Smooth muscle cell (in vitro differentiated cells): ENCODE measurements around the gene APBB1IP. TPM values are rescaled to one million over a fixed set of nuclear protein-coding genes. Genes with fewer than 3 reads are reported as not detected.

Experiments
- DNase-seq: peaks from one replicate; lab custom pipeline; 2025; ENCODE audit not compliant: unreplicated experiment; lab: John Stamatoyannopoulos, UW
- H2AFZ ChIP-seq: fragments of 200-600 bp; sonication (generic); 2 replicates; pipeline ENCODE4 v1.6.0; 2016; ENCODE audit warnings: antibody characterized with exemption, low read depth, mild to moderate bottlenecking
- H3F3A ChIP-seq: fragments of 200-600 bp; sonication (generic); 2 replicates; pipeline ENCODE4 v1.6.0; 2017; ENCODE audit warnings: antibody characterized with exemption, low read depth
- H3K27ac ChIP-seq: fragments of 200-600 bp; sonication (generic); 2 replicates; pipeline ENCODE4 v1.5.1; 2016; ENCODE audit warnings: low read depth, mild to moderate bottlenecking
- H3K27me3 ChIP-seq: fragments of 200-600 bp; sonication (generic); 2 replicates; pipeline ENCODE4 v1.6.1; 2016; ENCODE audit warnings: low read depth, mild to moderate bottlenecking
- H3K36me3 ChIP-seq: fragments of 200-600 bp; sonication (generic); 2 replicates; pipeline ENCODE4 v1.5.1; 2016; ENCODE audit warnings: low read depth
- H3K4me1 ChIP-seq: fragments of 200-600 bp; sonication (generic); 2 replicates; pipeline ENCODE4 v1.5.1; 2016; ENCODE audit warnings: low read depth
- H3K4me2 ChIP-seq: fragments of 200-600 bp; sonication (generic); 2 replicates; pipeline ENCODE4 v1.6.0; 2016; ENCODE audit warnings: mild to moderate bottlenecking
- H3K4me3 ChIP-seq: fragments of 200-600 bp; sonication (generic); 2 replicates; pipeline ENCODE4 v1.5.1; 2016; ENCODE audit warnings: mild to moderate bottlenecking
- H3K79me2 ChIP-seq: fragments of 200-600 bp; sonication (generic); 2 replicates; pipeline ENCODE4 v1.6.0; 2016; ENCODE audit warnings: low read depth, mild to moderate bottlenecking
- H3K9ac ChIP-seq: fragments of 200-600 bp; sonication (generic); 2 replicates; pipeline ENCODE4 v1.6.0; 2016; ENCODE audit warnings: low read depth
- H3K9me3 ChIP-seq: fragments of 200-600 bp; sonication (generic); replicated peaks from 2 replicates; pipeline ENCODE4 v1.5.1; 2016; ENCODE audit warnings: low read depth
- H4K20me1 ChIP-seq: fragments of 200-600 bp; sonication (generic); 2 replicates; pipeline ENCODE4 v1.6.0; 2016; ENCODE audit warnings: low read depth
- WGBS: methylation state at CpG from one replicate; pipeline ENCODE4 v1.1.7; 2016; ENCODE audit warnings: low lambda C conversion rate; 5-methylcytosine and 5-hydroxymethylcytosine counted together
- polyA plus RNA-seq: library from polyadenylated mRNA; unstranded; fragments of >200 nt; fragmentation: Nextera tagmentation; extraction: Ambion mirVana; gene quantifications from 2 replicates; pipeline ENCODE4 v1.2.1, GENCODE V29; 2016
- total RNA-seq: library from RNA; depleted of rRNA; stranded (reverse); fragments of >200 nt; gene quantifications from 2 replicates; pipeline ENCODE4 v1.2.3, GENCODE V29; 2014
- TF ChIP-seq, protein P1 (sequence below): fragments of 200-600 bp; sonication (generic); IDR thresholded peaks from 2 replicates; pipeline ENCODE4 v1.5.1; 2017; ENCODE audit warnings: borderline replicate concordance, mild to moderate bottlenecking, antibody characterized with exemption; ENCODE audit not compliant: insufficient read depth, poor library complexity, severe bottlenecking

The APBB1IP gene
- total and polyA plus RNA-seq, 2 experiments from 2014 or later, result 0.36 to 0.39 TPM

- no peak overlapping the region for H3K4me2 ChIP-seq
- no peaks in the 10 kb centered on the region for H3K9me3 ChIP-seq
- TF ChIP-seq, protein P1, sequence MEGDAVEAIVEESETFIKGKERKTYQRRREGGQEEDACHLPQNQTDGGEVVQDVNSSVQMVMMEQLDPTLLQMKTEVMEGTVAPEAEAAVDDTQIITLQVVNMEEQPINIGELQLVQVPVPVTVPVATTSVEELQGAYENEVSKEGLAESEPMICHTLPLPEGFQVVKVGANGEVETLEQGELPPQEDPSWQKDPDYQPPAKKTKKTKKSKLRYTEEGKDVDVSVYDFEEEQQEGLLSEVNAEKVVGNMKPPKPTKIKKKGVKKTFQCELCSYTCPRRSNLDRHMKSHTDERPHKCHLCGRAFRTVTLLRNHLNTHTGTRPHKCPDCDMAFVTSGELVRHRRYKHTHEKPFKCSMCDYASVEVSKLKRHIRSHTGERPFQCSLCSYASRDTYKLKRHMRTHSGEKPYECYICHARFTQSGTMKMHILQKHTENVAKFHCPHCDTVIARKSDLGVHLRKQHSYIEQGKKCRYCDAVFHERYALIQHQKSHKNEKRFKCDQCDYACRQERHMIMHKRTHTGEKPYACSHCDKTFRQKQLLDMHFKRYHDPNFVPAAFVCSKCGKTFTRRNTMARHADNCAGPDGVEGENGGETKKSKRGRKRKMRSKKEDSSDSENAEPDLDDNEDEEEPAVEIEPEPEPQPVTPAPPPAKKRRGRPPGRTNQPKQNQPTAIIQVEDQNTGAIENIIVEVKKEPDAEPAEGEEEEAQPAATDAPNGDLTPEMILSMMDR, result no peak
- DNase-seq, result no peak
- H3K9ac ChIP-seq, result no peak overlapping the region
- no peaks in the 10 kb centered on the region for H3F3A ChIP-seq
- WGBS, result 98% methylated on average over 2 of the region's 2 CpGs
- H3K27ac ChIP-seq, result no peak overlapping the region
- H3K79me2 ChIP-seq, result no peaks in the 10 kb centered on the region
- H3K27me3 ChIP-seq, result peaks cover 7% of the 10 kb centered on the region
- H3K4me1 ChIP-seq, result no peaks in the 10 kb centered on the region
- no peaks in the 10 kb centered on the region for H4K20me1 ChIP-seq
- H3K4me3 ChIP-seq, result no peak overlapping the region
- H2AFZ ChIP-seq, result no peak overlapping the region
- H3K36me3 ChIP-seq, result no peaks in the 10 kb centered on the region
These were observed 24.8 kb upstream of the APBB1IP start for GRCh38 chr10:26413375-26413774.

DNA sequence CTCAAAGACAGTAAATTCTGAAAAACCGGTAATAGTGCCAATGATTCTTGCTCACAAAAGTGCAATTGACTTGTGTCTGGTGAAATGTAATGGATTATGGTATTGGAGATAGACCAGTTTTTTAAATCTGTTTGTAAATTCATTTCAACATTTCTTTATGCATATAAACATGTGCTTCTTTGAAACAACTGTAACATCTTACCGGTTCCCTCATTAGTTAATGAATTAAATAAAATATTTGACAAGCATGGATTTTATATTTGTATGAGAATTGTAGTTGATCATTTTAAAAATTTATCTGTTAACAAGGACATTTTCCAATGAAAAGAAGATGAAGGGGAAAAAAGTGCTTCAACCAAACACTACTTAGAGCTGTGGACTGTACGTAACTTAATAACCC is 21.0 kb upstream of the APBB1IP start:
- Histone ChIP-seq H3K79me2 (no peaks in the 10 kb centered on the region), H3F3A (no peaks in the 10 kb centered on the region), H3K4me1 (no peaks in the 10 kb centered on the region), H3K4me3 (no peak overlapping the region), H3K27ac (no peak overlapping the region), H3K4me2 (no peak overlapping the region), H3K36me3 (no peaks in the 10 kb centered on the region), H4K20me1 (no peaks in the 10 kb centered on the region), H3K9ac (no peak overlapping the region), H3K9me3 (no peaks in the 10 kb centered on the region), H3K27me3 (peaks cover 7% of the 10 kb centered on the region), H2AFZ (no peak overlapping the region)
- 64% methylated on average over 3 of the region's 3 CpGs for WGBS
- TF ChIP-seq, protein P1, result no peak
- DNase-seq, result no peak

DNA sequence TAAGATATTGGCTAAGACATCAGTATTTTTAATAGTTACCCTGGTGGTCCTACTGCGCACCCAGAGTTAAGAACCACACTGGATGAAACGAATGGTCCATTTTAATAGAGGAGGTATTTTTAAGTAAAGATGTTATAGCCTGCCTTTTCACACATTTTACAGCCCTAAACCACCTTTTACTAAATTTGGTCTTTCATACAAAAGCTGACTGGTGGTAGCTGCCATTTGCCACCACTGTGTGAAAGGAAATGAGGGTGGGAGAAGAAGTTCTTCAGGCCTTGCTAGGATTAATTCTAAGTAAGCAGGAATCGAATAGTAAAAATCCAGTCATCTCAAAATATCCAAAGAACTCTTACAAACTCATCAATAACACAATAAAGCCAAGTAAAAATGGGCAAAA is 15.2 kb upstream of the APBB1IP start:
- WGBS, result 58% methylated on average over 3 of the region's 3 CpGs
- Histone ChIP-seq H3K36me3 (no peaks in the 10 kb centered on the region), H3K27me3 (no peaks in the 10 kb centered on the region), H3K79me2 (no peaks in the 10 kb centered on the region), H4K20me1 (no peaks in the 10 kb centered on the region), H3K9ac (no peak overlapping the region), H3K4me2 (no peak overlapping the region), H3K4me3 (no peak overlapping the region), H3K9me3 (no peaks in the 10 kb centered on the region), H3F3A (no peaks in the 10 kb centered on the region), H3K4me1 (no peaks in the 10 kb centered on the region), H2AFZ (no peak overlapping the region), H3K27ac (no peak overlapping the region)
- DNase-seq, result no peak
- TF ChIP-seq, protein P1, result no peak

DNA sequence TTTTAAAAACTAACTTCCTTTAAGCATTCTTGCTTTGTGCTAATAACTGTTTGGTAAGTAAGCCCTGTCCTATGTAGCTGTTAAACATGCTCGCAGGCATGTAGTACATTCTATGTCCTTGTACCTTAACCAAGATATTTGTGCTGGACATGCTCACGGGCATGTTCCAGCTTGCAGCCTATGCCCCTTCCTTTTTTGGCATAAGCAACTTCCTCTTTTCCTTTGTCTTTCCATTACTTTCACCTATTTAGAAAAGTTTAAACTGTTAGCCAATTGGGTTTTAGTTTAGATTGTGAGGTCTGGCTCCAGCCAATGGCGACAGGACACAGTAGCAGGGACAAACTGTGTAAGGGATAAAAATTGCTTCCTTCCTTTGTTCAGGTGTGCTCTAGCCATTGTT is 14.4 kb upstream of the APBB1IP start:
- no peak overlapping the region for H3K4me2 ChIP-seq
- no peaks in the 10 kb centered on the region for H3F3A ChIP-seq
- no peaks in the 10 kb centered on the region for H3K36me3 ChIP-seq
- H3K4me1 ChIP-seq, result no peaks in the 10 kb centered on the region
- no peaks in the 10 kb centered on the region for H3K27me3 ChIP-seq
- WGBS, result 95% methylated on average over 3 of the region's 3 CpGs
- no peak for DNase-seq
- H2AFZ ChIP-seq, result no peak overlapping the region
- H3K79me2 ChIP-seq, result no peaks in the 10 kb centered on the region
- H3K9me3 ChIP-seq, result no peaks in the 10 kb centered on the region
- H3K9ac ChIP-seq, result no peak overlapping the region
- TF ChIP-seq, protein P1, result no peak
- H3K4me3 ChIP-seq, result no peak overlapping the region
- no peaks in the 10 kb centered on the region for H4K20me1 ChIP-seq
- H3K27ac ChIP-seq, result no peak overlapping the region
